Ammon's horn (tissue), 1 donor: ENCODE measurements around the gene PRR36.
A peak's percentile ranks its signal among the peaks of the same experiment; 100 is the strongest.
"Not testable (repeated sequence)": the region's sequence is repeated elsewhere in the genome, so short reads cannot be mapped to it uniquely, and the experiment has no call there.

Source experiments
- DNase-seq: peaks from one replicate; pipeline ENCODE4 v3.0.0-alpha.2; 2016; ENCODE audit warnings: low spot score

The PRR36 gene

GRCh38 chr19:7874076-7874896 is at the start of gene PRR36:
TSS of gene PRR36 (minus strand) at chr19:7874390. CDS start at chr19:7873689, 701 bp downstream.
- peak; percentile 81 for DNase-seq

GRCh38 chr19:7923295-7924191 is 49.4 kb upstream of the PRR36 start:
- DNase-seq, result peak; percentile 51

GRCh38 chr19:7922836-7923195 is 48.6 kb upstream of the PRR36 start:
- no peak for DNase-seq

- DNase-seq, result no peak
Measured at GRCh38 chr19:7921967-7922835, 48.0 kb upstream of the PRR36 start.

- no peak for DNase-seq
Measured at GRCh38 chr19:7921302-7921966, 47.2 kb upstream of the PRR36 start.

GRCh38 chr19:7920519-7921301 is 46.5 kb upstream of the PRR36 start:
- DNase-seq, result peak; percentile 99

GRCh38 chr19:7919610-7920518 is 45.7 kb upstream of the PRR36 start, which contains the start of gene SNAPC2:
TSS of gene SNAPC2 (plus strand) at chr19:7920338. CDS start at chr19:7920367, 29 bp downstream.
- DNase-seq, result peak; percentile 86

GRCh38 chr19:7918615-7919421 is 44.6 kb upstream of the PRR36 start:
- no peak for DNase-seq

- DNase-seq, result not testable (repeated sequence)
Measured at GRCh38 chr19:7918062-7918614, 43.9 kb upstream of the PRR36 start.

GRCh38 chr19:7917267-7918061 is 43.3 kb upstream of the PRR36 start:
- no peak for DNase-seq

GRCh38 chr19:7916955-7917266 is 42.7 kb upstream of the PRR36 start:
- DNase-seq, result no peak

GRCh38 chr19:7916103-7916954 is 42.1 kb upstream of the PRR36 start:
- DNase-seq, result no peak

- DNase-seq, result peak; percentile 1
Measured at GRCh38 chr19:7915250-7916102, 41.3 kb upstream of the PRR36 start.

- peak; percentile 1 for DNase-seq
Measured at GRCh38 chr19:7914598-7915045, 40.4 kb upstream of the PRR36 start, which contains the start of gene TGFBR3L. TSS of gene TGFBR3L (plus strand) at chr19:7914830.

GRCh38 chr19:7914099-7914498 is 39.9 kb upstream of the PRR36 start:
- no peak for DNase-seq
